Liver (tissue), 9 donors: ENCODE results near the gene PHC3. TPM values are rescaled to one million over a fixed set of nuclear protein-coding genes. Genes with fewer than 3 reads are reported as not detected.

Experiments
- DNase-seq: peaks from one replicate; pipeline ENCODE4 v3.0.0-alpha.2; 2017; ENCODE audit warnings: low spot score
- H3K27ac ChIP-seq, 2 donors: one replicate each; pipeline ENCODE4 v1.7.0; 2013; ENCODE audit warnings: inconsistent platforms in 2 of 2, low read length in 2 of 2, control low read depth in 1 of 2, low read depth in 1 of 2, mild to moderate bottlenecking in 1 of 2
- H3K27me3 ChIP-seq, 4 donors: one replicate each; pipeline versions ENCODE4 v1.6.1 to v1.7.0; 2013; ENCODE audit warnings: low read length in 3 of 4, inconsistent platforms in 1 of 4, mild to moderate bottlenecking in 1 of 4, moderate library complexity in 1 of 4; ENCODE audit not compliant: control insufficient read depth in 4 of 4, insufficient read depth in 4 of 4
- H3K36me3 ChIP-seq, 4 donors: one replicate each; pipeline versions ENCODE4 v1.6.1 to v1.7.0; 2013; ENCODE audit warnings: low read length in 3 of 4, mild to moderate bottlenecking in 3 of 4, low read depth in 1 of 4, moderate library complexity in 1 of 4; ENCODE audit not compliant: control insufficient read depth in 4 of 4, insufficient read depth in 3 of 4
- H3K4me1 ChIP-seq, 4 donors: one replicate each; pipeline versions ENCODE4 v1.6.1 to v1.7.0; 2013; ENCODE audit warnings: low read length in 3 of 4, mild to moderate bottlenecking in 3 of 4, moderate library complexity in 1 of 4; ENCODE audit not compliant: control insufficient read depth in 4 of 4, insufficient read depth in 4 of 4
- H3K4me3 ChIP-seq, 3 donors: one replicate each; pipeline versions ENCODE4 v1.6.1 to v1.7.0; 2013; ENCODE audit warnings: low read length in 3 of 3, control low read depth in 1 of 3, low read depth in 1 of 3, mild to moderate bottlenecking in 1 of 3
- H3K9ac ChIP-seq, 2 donors: one replicate each; pipeline ENCODE4 v1.7.0; 2013; ENCODE audit warnings: low read length in 2 of 2, mild to moderate bottlenecking in 2 of 2, moderate library complexity in 2 of 2, control low read depth in 1 of 2, low read depth in 1 of 2
- H3K9me3 ChIP-seq, 4 donors: one replicate each; pipeline versions ENCODE4 v1.6.1 to v1.7.0; 2013; ENCODE audit warnings: low read length in 3 of 4; ENCODE audit not compliant: control insufficient read depth in 4 of 4
- EGR1 ChIP-seq, 2 donors: IDR thresholded peaks; 2 replicates each; pipeline ENCODE4 v1.6.1; 2016 to 2018; ENCODE audit warnings: antibody characterized with exemption in 2 of 2, low read depth in 2 of 2
- FOXA1 ChIP-seq: IDR thresholded peaks from 2 replicates; pipeline ENCODE4 v1.6.1; 2016; ENCODE audit warnings: antibody characterized with exemption
- FOXA2 ChIP-seq: IDR thresholded peaks from 2 replicates; pipeline ENCODE4 v1.6.1; 2016; ENCODE audit warnings: antibody characterized with exemption
- GABPA ChIP-seq, 2 donors: IDR thresholded peaks in 1 of 2; conservative IDR thresholded peaks in 1 of 2; 2 replicates each; pipeline ENCODE4 v1.6.1; 2016; ENCODE audit warnings: antibody characterized with exemption in 2 of 2, mild to moderate bottlenecking in 1 of 2, moderate library complexity in 1 of 2
- HNF4A ChIP-seq, 2 donors: conservative IDR thresholded peaks; 2 replicates each; pipeline ENCODE4 v1.6.1; 2016; ENCODE audit warnings: antibody characterized with exemption in 2 of 2, mild to moderate bottlenecking in 2 of 2
- HNF4G ChIP-seq: IDR thresholded peaks from 2 replicates; pipeline ENCODE4 v1.6.1; 2016; ENCODE audit warnings: antibody characterized with exemption
- JUND ChIP-seq, 2 donors: IDR thresholded peaks; 2 replicates each; pipeline ENCODE4 v1.6.1; 2016; ENCODE audit warnings: antibody characterized with exemption in 2 of 2
- NR2F2 ChIP-seq: IDR thresholded peaks from 2 replicates; pipeline ENCODE4 v1.6.1; 2016; ENCODE audit warnings: antibody characterized with exemption
- RAD21 ChIP-seq, 2 donors: IDR thresholded peaks; 2 replicates each; pipeline ENCODE4 v1.6.1; 2016; ENCODE audit warnings: antibody characterized with exemption in 2 of 2, mild to moderate bottlenecking in 2 of 2
- RXRA ChIP-seq, 2 donors: IDR thresholded peaks; 2 replicates each; pipeline ENCODE4 v1.6.1; 2017 to 2018; ENCODE audit warnings: antibody characterized with exemption in 2 of 2, mild to moderate bottlenecking in 1 of 2
- SP1 ChIP-seq: IDR thresholded peaks from 2 replicates; pipeline ENCODE4 v1.6.1; 2018; ENCODE audit warnings: antibody characterized with exemption, mild to moderate bottlenecking
- TAF1 ChIP-seq: conservative IDR thresholded peaks from 2 replicates; pipeline ENCODE4 v1.6.1; 2016; ENCODE audit warnings: antibody characterized with exemption, mild to moderate bottlenecking
- WGBS: extraction: QIAGEN DNeasy Blood & Tissue Kit; methylation state at CpG from one replicate; pipeline ENCODE4 v1.1.7; 2013; 5-methylcytosine and 5-hydroxymethylcytosine counted together
- polyA plus RNA-seq, 2 donors: library from polyadenylated mRNA; stranded (reverse) in 1 of 2; unstranded in 1 of 2; fragments of 200-250 nt in 1 of 2; fragments of >200 nt in 1 of 2; fragmentation: Nextera tagmentation in 1 of 2; extraction: Ambion mirVana in 1 of 2; gene quantifications; one replicate each; pipeline versions ENCODE4 v1.2.1 to v1.2.3, GENCODE V29; 2013 to 2015
- total RNA-seq, 2 donors: library from RNA; depleted of rRNA; stranded (reverse); fragments of >200 nt; gene quantifications; one replicate each; pipeline ENCODE4 v1.2.3, GENCODE V29; 2014
- TF ChIP-seq, protein P1 (sequence below): IDR thresholded peaks from 2 replicates; pipeline ENCODE4 v1.6.1; 2016; ENCODE audit warnings: antibody characterized with exemption
- TF ChIP-seq, protein P2 (sequence below): IDR thresholded peaks from 2 replicates; pipeline ENCODE4 v1.6.1; 2016; ENCODE audit warnings: antibody characterized with exemption
- TF ChIP-seq, protein P3 (sequence below): IDR thresholded peaks from 2 replicates; pipeline ENCODE4 v1.6.1; 2016; ENCODE audit warnings: antibody characterized with exemption
- TF ChIP-seq, protein P4 (sequence below): fragments of 150-350 bp; IDR thresholded peaks from 2 replicates; pipeline ENCODE4 v1.5.1; 2017; ENCODE audit warnings: improper control_type of control experiment, low read depth, low read length; ENCODE audit not compliant: missing input control
- donor health status: healthy.
- donor health status: healthy.
- donor health status: healthy.
- donor health status: healthy.
- donor health status: healthy.

Gene PHC3
- total and polyA plus RNA-seq, 4 donors: 3.9 to 44.7 (median 24.2) TPM

DNA sequence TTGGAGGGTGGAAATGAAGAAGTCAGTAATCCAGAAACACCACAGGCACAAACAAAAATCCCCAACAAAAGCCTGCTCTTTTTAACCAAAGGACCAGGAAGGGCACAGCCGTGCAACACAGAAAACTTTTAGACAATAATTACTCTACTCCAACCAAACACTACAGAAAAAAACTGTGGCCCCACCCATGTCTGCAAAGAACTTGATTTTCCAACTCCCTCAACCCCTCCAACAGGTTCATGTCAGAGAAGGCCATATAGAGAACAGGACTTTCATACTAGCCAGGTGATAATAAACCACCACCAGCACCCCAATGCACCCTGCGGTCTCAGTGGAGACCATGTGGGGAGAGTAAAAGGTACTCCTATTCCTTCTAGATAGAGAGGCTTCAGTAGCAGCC, 16.8 kb downstream of the PHC3 start:
- no peak overlapping the region for H3K27ac ChIP-seq
- H3K9me3 ChIP-seq: no peaks in the 10 kb centered on the region
- H3K4me1 ChIP-seq: peaks cover 0 to 9% (median 3%) of the 10 kb centered on the region in 4 donors
- H3K36me3 ChIP-seq: peaks cover 6 to 37% (median 33%) of the 10 kb centered on the region in 4 donors
- TF ChIP-seq GABPA (IDR thresholded peaks at IDR 0.05 in 1 of 2, conservative IDR thresholded peaks at IDR 0.05 in 1 of 2): no peak
- no peak for TF ChIP-seq NR2F2
- TF ChIP-seq EGR1 (IDR thresholded peaks at IDR 0.05; ENCODE audit: low read depth in 2 of 2): no peak
- no peak for TF ChIP-seq HNF4G
- TF ChIP-seq, protein P1, sequence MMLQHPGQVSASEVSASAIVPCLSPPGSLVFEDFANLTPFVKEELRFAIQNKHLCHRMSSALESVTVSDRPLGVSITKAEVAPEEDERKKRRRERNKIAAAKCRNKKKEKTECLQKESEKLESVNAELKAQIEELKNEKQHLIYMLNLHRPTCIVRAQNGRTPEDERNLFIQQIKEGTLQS: no peak
- WGBS: 86% methylated on average over 2 of the region's 2 CpGs
- no peak overlapping the region for H3K4me3 ChIP-seq
- H3K27me3 ChIP-seq: no peaks in the 10 kb centered on the region
- no peak overlapping the region for H3K9ac ChIP-seq
- no peak for DNase-seq

DNA sequence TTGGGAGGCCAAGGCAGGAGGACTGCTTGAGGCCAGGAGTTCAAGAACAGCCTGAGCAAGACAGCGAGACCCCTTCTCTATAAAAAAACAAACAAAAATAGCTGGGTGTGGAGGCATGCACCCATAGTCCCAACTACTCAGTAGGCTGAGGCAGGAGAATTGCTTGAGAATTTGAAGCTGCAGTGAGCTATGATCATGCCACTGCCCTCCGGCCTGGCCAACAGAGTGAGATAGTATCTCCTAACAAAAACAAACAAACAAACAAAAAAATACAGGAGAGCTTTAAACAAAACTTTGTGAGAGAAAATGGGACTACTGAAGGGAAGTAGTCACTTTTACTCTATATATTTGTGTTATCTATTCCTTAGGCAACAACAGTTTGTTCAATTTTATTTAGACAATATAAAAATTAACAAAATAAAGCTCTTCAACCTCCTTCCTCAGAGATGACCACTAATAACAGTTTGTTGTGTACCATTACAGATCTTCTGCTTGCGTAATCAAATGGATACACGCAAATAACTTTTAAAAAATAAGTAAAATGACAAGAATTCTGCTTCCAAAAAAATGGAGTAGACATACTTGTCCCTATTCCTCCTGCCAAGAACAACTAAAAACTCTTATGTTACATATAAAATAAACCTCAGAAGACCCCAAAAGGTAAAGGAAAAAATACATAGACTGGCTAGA, 17.4 kb downstream of the PHC3 start:
- H3K4me1 ChIP-seq: peaks cover 0 to 14% (median 3%) of the 10 kb centered on the region in 4 donors
- H3K4me3 ChIP-seq: no peak overlapping the region
- no peak for DNase-seq
- H3K9me3 ChIP-seq: no peaks in the 10 kb centered on the region
- WGBS: 90% methylated on average over 4 of the region's 4 CpGs
- no peak for TF ChIP-seq NR2F2
- TF ChIP-seq EGR1 (IDR thresholded peaks at IDR 0.05; ENCODE audit: low read depth in 2 of 2): no peak
- no peak for TF ChIP-seq FOXA2
- TF ChIP-seq, protein P2, sequence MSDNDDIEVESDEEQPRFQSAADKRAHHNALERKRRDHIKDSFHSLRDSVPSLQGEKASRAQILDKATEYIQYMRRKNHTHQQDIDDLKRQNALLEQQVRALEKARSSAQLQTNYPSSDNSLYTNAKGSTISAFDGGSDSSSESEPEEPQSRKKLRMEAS: no peak
- TF ChIP-seq, protein P3, sequence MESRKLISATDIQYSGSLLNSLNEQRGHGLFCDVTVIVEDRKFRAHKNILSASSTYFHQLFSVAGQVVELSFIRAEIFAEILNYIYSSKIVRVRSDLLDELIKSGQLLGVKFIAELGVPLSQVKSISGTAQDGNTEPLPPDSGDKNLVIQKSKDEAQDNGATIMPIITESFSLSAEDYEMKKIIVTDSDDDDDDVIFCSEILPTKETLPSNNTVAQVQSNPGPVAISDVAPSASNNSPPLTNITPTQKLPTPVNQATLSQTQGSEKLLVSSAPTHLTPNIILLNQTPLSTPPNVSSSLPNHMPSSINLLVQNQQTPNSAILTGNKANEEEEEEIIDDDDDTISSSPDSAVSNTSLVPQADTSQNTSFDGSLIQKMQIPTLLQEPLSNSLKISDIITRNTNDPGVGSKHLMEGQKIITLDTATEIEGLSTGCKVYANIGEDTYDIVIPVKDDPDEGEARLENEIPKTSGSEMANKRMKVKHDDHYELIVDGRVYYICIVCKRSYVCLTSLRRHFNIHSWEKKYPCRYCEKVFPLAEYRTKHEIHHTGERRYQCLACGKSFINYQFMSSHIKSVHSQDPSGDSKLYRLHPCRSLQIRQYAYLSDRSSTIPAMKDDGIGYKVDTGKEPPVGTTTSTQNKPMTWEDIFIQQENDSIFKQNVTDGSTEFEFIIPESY: no peak
- TF ChIP-seq RXRA (IDR thresholded peaks at IDR 0.05): no peak
- no peak for TF ChIP-seq HNF4A (conservative IDR thresholded peaks at IDR 0.05)
- TF ChIP-seq, protein P4, sequence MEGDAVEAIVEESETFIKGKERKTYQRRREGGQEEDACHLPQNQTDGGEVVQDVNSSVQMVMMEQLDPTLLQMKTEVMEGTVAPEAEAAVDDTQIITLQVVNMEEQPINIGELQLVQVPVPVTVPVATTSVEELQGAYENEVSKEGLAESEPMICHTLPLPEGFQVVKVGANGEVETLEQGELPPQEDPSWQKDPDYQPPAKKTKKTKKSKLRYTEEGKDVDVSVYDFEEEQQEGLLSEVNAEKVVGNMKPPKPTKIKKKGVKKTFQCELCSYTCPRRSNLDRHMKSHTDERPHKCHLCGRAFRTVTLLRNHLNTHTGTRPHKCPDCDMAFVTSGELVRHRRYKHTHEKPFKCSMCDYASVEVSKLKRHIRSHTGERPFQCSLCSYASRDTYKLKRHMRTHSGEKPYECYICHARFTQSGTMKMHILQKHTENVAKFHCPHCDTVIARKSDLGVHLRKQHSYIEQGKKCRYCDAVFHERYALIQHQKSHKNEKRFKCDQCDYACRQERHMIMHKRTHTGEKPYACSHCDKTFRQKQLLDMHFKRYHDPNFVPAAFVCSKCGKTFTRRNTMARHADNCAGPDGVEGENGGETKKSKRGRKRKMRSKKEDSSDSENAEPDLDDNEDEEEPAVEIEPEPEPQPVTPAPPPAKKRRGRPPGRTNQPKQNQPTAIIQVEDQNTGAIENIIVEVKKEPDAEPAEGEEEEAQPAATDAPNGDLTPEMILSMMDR: no peak
- no peak for TF ChIP-seq GABPA (IDR thresholded peaks at IDR 0.05 in 1 of 2, conservative IDR thresholded peaks at IDR 0.05 in 1 of 2)
- H3K36me3 ChIP-seq: peaks cover 6 to 32% (median 30%) of the 10 kb centered on the region in 4 donors
- H3K27ac ChIP-seq: no peak overlapping the region
- H3K9ac ChIP-seq: no peak overlapping the region
- H3K27me3 ChIP-seq: no peaks in the 10 kb centered on the region

DNA sequence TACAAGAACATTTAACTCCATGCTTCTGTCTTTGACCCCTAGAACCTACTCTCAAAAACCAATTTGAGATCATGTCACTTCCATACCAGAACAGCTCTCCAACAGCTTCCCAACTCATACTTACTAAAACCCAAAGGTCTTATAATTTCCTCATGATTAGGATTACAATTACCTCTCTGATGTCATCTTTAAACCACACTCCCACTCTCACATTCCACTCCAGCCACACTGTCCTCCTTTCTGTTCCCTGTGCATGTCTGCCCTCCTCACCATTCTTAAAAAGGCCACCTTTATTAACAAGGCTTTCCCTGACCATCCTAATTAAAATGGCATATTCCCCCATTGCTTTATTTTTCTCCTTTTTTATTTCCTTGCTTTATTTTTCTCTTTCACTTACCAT, 18.9 kb downstream of the PHC3 start:
- H3K9ac ChIP-seq: no peak overlapping the region
- H3K36me3 ChIP-seq: peaks cover 6 to 25% (median 23%) of the 10 kb centered on the region in 4 donors
- H3K27me3 ChIP-seq: no peaks in the 10 kb centered on the region
- H3K27ac ChIP-seq: no peak overlapping the region
- DNase-seq: no peak
- no peaks in the 10 kb centered on the region for H3K9me3 ChIP-seq
- H3K4me1 ChIP-seq: peaks cover 0 to 14% (median 3%) of the 10 kb centered on the region in 4 donors
- H3K4me3 ChIP-seq: no peak overlapping the region
- TF ChIP-seq HNF4A (conservative IDR thresholded peaks at IDR 0.05): no peak
- TF ChIP-seq, protein P4: no peak
- TF ChIP-seq FOXA1: no peak
- TF ChIP-seq, protein P1: no peak
- TF ChIP-seq HNF4G: no peak
- TF ChIP-seq EGR1 (IDR thresholded peaks at IDR 0.05; ENCODE audit: low read depth in 2 of 2): no peak
- TF ChIP-seq, protein P3: no peak
- TF ChIP-seq NR2F2: no peak
- TF ChIP-seq GABPA (IDR thresholded peaks at IDR 0.05 in 1 of 2, conservative IDR thresholded peaks at IDR 0.05 in 1 of 2): no peak
- TF ChIP-seq FOXA2: no peak
- TF ChIP-seq, protein P2: no peak
- no peak for TF ChIP-seq RAD21 (IDR thresholded peaks at IDR 0.05)
- no peak for TF ChIP-seq TAF1
- no peak for TF ChIP-seq JUND (IDR thresholded peaks at IDR 0.05)
- no peak for TF ChIP-seq SP1
